Lung (tissue), 12 donors: Measurements from ENCODE around the gene CD59. TPM values are rescaled to one million over a fixed set of nuclear protein-coding genes. Genes with fewer than 3 reads are reported as not detected.

Experiments
- ATAC-seq: fragments of 200-7000 bp; cut with Tn5 transposase; one replicate; pipeline ENCODE4 v1.9.1; 2020; ENCODE audit warnings: moderate number of reproducible peaks; ENCODE audit not compliant: insufficient read depth, low FRiP score
- DNase-seq, 3 donors: peaks; one replicate each; pipeline ENCODE4 v3.0.0-alpha.2; 2013 to 2017
- H3K27ac ChIP-seq, 2 donors: one replicate each; pipeline ENCODE4 v1.5.1; 2013; ENCODE audit warnings: mild to moderate bottlenecking in 2 of 2, moderate library complexity in 2 of 2, control low read depth in 1 of 2, inconsistent platforms in 1 of 2, low read depth in 1 of 2, low read length in 1 of 2
- H3K27me3 ChIP-seq, 3 donors: one replicate each; pipeline ENCODE4 v1.5.1; 2013; ENCODE audit warnings: low read length in 2 of 3; ENCODE audit not compliant: control insufficient read depth in 3 of 3, insufficient read depth in 3 of 3
- H3K36me3 ChIP-seq, 4 donors: one replicate each; pipeline ENCODE4 v1.5.1; 2013; ENCODE audit warnings: low read length in 4 of 4, mild to moderate bottlenecking in 1 of 4, moderate library complexity in 1 of 4; ENCODE audit not compliant: control insufficient read depth in 4 of 4, insufficient read depth in 4 of 4
- H3K4me1 ChIP-seq, 5 donors: one replicate each; pipeline ENCODE4 v1.5.1; 2013; ENCODE audit warnings: low read length in 5 of 5, mild to moderate bottlenecking in 2 of 5, moderate library complexity in 1 of 5; ENCODE audit not compliant: control insufficient read depth in 5 of 5, insufficient read depth in 5 of 5
- H3K4me3 ChIP-seq: one replicate; pipeline ENCODE4 v1.5.1; 2013; ENCODE audit warnings: mild to moderate bottlenecking, control low read depth, moderate library complexity
- H3K9ac ChIP-seq, 2 donors: one replicate each; pipeline ENCODE4 v1.5.1; 2013; ENCODE audit warnings: low read length in 2 of 2, control low read depth in 1 of 2; ENCODE audit not compliant: insufficient read depth in 1 of 2
- H3K9me3 ChIP-seq, 4 donors: one replicate each; pipeline ENCODE4 v1.5.1; 2013; ENCODE audit warnings: low read length in 3 of 4, mild to moderate bottlenecking in 1 of 4, moderate library complexity in 1 of 4; ENCODE audit not compliant: control insufficient read depth in 4 of 4, insufficient read depth in 3 of 4
- CTCF ChIP-seq: IDR thresholded peaks from 2 replicates; pipeline ENCODE4 v1.5.1; 2012; ENCODE audit warnings: mild to moderate bottlenecking; ENCODE audit errors: control extremely low read depth, extremely low read depth
- WGBS, 2 donors: extraction: QIAGEN DNeasy Blood & Tissue Kit; methylation state at CpG; one replicate each; pipeline ENCODE4 v1.1.7; 2013; 5-methylcytosine and 5-hydroxymethylcytosine counted together
- polyA plus RNA-seq, 2 donors: library from polyadenylated mRNA; stranded (reverse); fragments of 200-250 nt; gene quantifications; one replicate each; pipeline ENCODE4 v1.2.1, GENCODE V29; 2013
- total RNA-seq, 2 donors: library from RNA; depleted of rRNA in 1 of 2; stranded (reverse); fragments of >200 nt in 1 of 2; gene quantifications; one replicate each; pipeline ENCODE4 v1.2.1, GENCODE V29; 2014 to 2021
- donor health status: control.
- donor health status: control.
- donor health status: Bipolar disorder and iron deficiency.
- donor health status: healthy.
- donor health status: DM: yes; HTN: yes; CAD: no.

Gene CD59
- total and polyA plus RNA-seq, 4 donors, result 215 to 833 (median 539) TPM

- ATAC-seq, result no peak
- no peak for TF ChIP-seq CTCF
- H3K27me3 ChIP-seq, result no peaks in the 10 kb centered on the region
- no peak overlapping the region for H3K27ac ChIP-seq
- WGBS, 2 donors, result 92 to 98% methylated on average over 7 of the region's 7 CpGs
- no peaks in the 10 kb centered on the region for H3K9me3 ChIP-seq
- no peak overlapping the region for H3K9ac ChIP-seq
- H3K4me1 ChIP-seq, result no peaks in the 10 kb centered on the region
- no peak for DNase-seq
- no peaks in the 10 kb centered on the region for H3K36me3 ChIP-seq
- no peak overlapping the region for H3K4me3 ChIP-seq
These were observed 79.5 kb downstream of the CD59 start for GRCh38 chr11:33656768-33657167.

- no peak for TF ChIP-seq CTCF
- Histone ChIP-seq H3K4me1 (peaks cover 0 to 4% (median 0%) of the 10 kb centered on the region in 5 donors), H3K27me3 (no peaks in the 10 kb centered on the region), H3K4me3 (no peak overlapping the region), H3K9me3 (no peaks in the 10 kb centered on the region), H3K27ac (no peak overlapping the region), H3K9ac (no peak overlapping the region), H3K36me3 (no peaks in the 10 kb centered on the region)
- WGBS, 2 donors, result 88 to 91% methylated on average over 11 of the region's 11 CpGs
- ATAC-seq, result no peak
- no peak for DNase-seq
These were observed 80.2 kb downstream of the CD59 start for GRCh38 chr11:33655842-33656600.

GRCh38 chr11:33654594-33654993 is 81.6 kb downstream of the CD59 start:
- ATAC-seq (no peak), DNase-seq (no peak)
- no peak for TF ChIP-seq CTCF
- H3K9me3 ChIP-seq, result no peaks in the 10 kb centered on the region
- 87% methylated on average over 6 of the region's 6 CpGs for WGBS, 2 donors
- H3K4me1 ChIP-seq, result peaks cover 0 to 4% (median 0%) of the 10 kb centered on the region in 5 donors
- no peak overlapping the region for H3K9ac ChIP-seq
- no peak overlapping the region for H3K4me3 ChIP-seq
- H3K27ac ChIP-seq, result no peak overlapping the region
- no peaks in the 10 kb centered on the region for H3K36me3 ChIP-seq
- no peaks in the 10 kb centered on the region for H3K27me3 ChIP-seq

Other genes with a start within 250 kb of the CD59 start
- 1 to 10 TPM in 1 of 2 donors, not detected in 1; 3.6 TPM for gene C11orf91, start 35.6 kb downstream of the CD59 start, total RNA-seq
- under 1 TPM in 1 of 2 donors, not detected in 1; 0.58 TPM for gene C11orf91, start 35.6 kb downstream of the CD59 start, polyA plus RNA-seq
- gene FBXO3, start 38.1 kb upstream of the CD59 start, total RNA-seq, result 10 to 100 TPM; 23.0 to 46.4 TPM
- gene FBXO3, start 38.1 kb upstream of the CD59 start, polyA plus RNA-seq, result 10 to 100 TPM; 13.6 to 23.8 TPM
- 10 to 100 TPM; 26.6 to 35.1 TPM for gene LMO2, start 155.7 kb upstream of the CD59 start, total RNA-seq
- 10 to 100 TPM; 29.8 to 41.3 TPM for gene LMO2, start 155.7 kb upstream of the CD59 start, polyA plus RNA-seq